Neutrophil (primary cell): Measurements from ENCODE around the gene VGLL4.

Experiments used
- H3K27ac ChIP-seq: fragments of 200-600 bp; sonication (generic); 2 replicates; pipeline ENCODE4 v1.5.1; 2016; ENCODE audit warnings: mild to moderate bottlenecking, moderate library complexity
- H3K27me3 ChIP-seq: fragments of 200-600 bp; sonication (generic); 2 replicates; pipeline ENCODE4 v1.6.0; 2016; ENCODE audit warnings: mild to moderate bottlenecking
- H3K36me3 ChIP-seq: fragments of 200-600 bp; sonication (generic); 2 replicates; pipeline ENCODE4 v1.5.1; 2017
- H3K4me1 ChIP-seq, 2 experiments: fragments of 200-600 bp in 1 of 2; sonication (generic) in 1 of 2; 1 replicate in 1 of 2; 2 replicates in 1 of 2; pipeline versions ENCODE4 v1.5.1 to v1.6.1; 2013 to 2016; ENCODE audit warnings: low read depth in 1 of 2, low read length in 1 of 2, mild to moderate bottlenecking in 1 of 2, moderate library complexity in 1 of 2; ENCODE audit not compliant: control insufficient read depth in 1 of 2, insufficient read depth in 1 of 2
- H3K4me3 ChIP-seq, 2 experiments: fragments of 200-600 bp in 1 of 2; sonication (generic) in 1 of 2; 1 replicate in 1 of 2; 2 replicates in 1 of 2; pipeline ENCODE4 v1.5.1; 2013 to 2016; ENCODE audit warnings: low read depth in 1 of 2, low read length in 1 of 2, mild to moderate bottlenecking in 1 of 2, moderate library complexity in 1 of 2
- H3K9me3 ChIP-seq: fragments of 200-600 bp; sonication (generic); 2 replicates; pipeline ENCODE4 v1.5.1; 2016
- CTCF ChIP-seq: fragments of 200-600 bp; sonication (generic); IDR thresholded peaks from 2 replicates; pipeline ENCODE4 v1.5.1; 2016; ENCODE audit warnings: antibody characterized with exemption

Gene VGLL4

GRCh38 chr3:11636394-11636770 lies 7.3 kb downstream of the VGLL4 start:
- no peak overlapping the region for H3K4me3 ChIP-seq
- H3K4me1 ChIP-seq: peaks cover 3 to 18% of the 10 kb centered on the region in 2 experiments
- H3K27ac ChIP-seq: no peak overlapping the region

GRCh38 chr3:11635680-11636393 lies 7.9 kb downstream of the VGLL4 start:
- no peak overlapping the region for H3K27ac ChIP-seq
- H3K9me3 ChIP-seq: no peaks in the 10 kb centered on the region
- H3K27me3 ChIP-seq: no peaks in the 10 kb centered on the region
- no peak overlapping the region for H3K4me3 ChIP-seq
- peaks cover 0 to 13% of the 10 kb centered on the region in 2 experiments for H3K4me1 ChIP-seq
- no peaks in the 10 kb centered on the region for H3K36me3 ChIP-seq
- no peak for TF ChIP-seq CTCF

More at GRCh38 chr3:11636394-11636770, 7.3 kb downstream of the VGLL4 start:
- Histone ChIP-seq H3K9me3 (no peaks in the 10 kb centered on the region), H3K36me3 (no peaks in the 10 kb centered on the region), H3K27me3 (no peaks in the 10 kb centered on the region)
- no peak for TF ChIP-seq CTCF

GRCh38 chr3:11634974-11635612 lies 8.6 kb downstream of the VGLL4 start:
- TF ChIP-seq CTCF: no peak
- Histone ChIP-seq H3K4me1 (peaks cover 0 to 5% of the 10 kb centered on the region in 2 experiments), H3K9me3 (no peaks in the 10 kb centered on the region)

GRCh38 chr3:11634081-11634635 lies 9.6 kb downstream of the VGLL4 start:
- H3K4me3 ChIP-seq: no peak overlapping the region
- H3K9me3 ChIP-seq: no peaks in the 10 kb centered on the region
- no peaks in the 10 kb centered on the region for H3K27me3 ChIP-seq
- H3K4me1 ChIP-seq: peaks cover 0 to 5% of the 10 kb centered on the region in 2 experiments
- no peaks in the 10 kb centered on the region for H3K36me3 ChIP-seq
- TF ChIP-seq CTCF: no peak
- H3K27ac ChIP-seq: no peak overlapping the region

More at GRCh38 chr3:11634974-11635612, 8.6 kb downstream of the VGLL4 start:
- no peaks in the 10 kb centered on the region for H3K27me3 ChIP-seq
- H3K36me3 ChIP-seq: no peaks in the 10 kb centered on the region
- H3K27ac ChIP-seq: no peak overlapping the region
- no peak overlapping the region for H3K4me3 ChIP-seq

GRCh38 chr3:11632966-11633365 lies 10.7 kb downstream of the VGLL4 start:
- TF ChIP-seq CTCF: no peak
- Histone ChIP-seq H3K36me3 (no peaks in the 10 kb centered on the region), H3K27ac (no peak overlapping the region), H3K9me3 (no peaks in the 10 kb centered on the region), H3K27me3 (no peaks in the 10 kb centered on the region), H3K4me1 (peaks cover 0 to 5% of the 10 kb centered on the region in 2 experiments), H3K4me3 (no peak overlapping the region)
